ENCODE data around the gene SLC15A1.

DNA sequence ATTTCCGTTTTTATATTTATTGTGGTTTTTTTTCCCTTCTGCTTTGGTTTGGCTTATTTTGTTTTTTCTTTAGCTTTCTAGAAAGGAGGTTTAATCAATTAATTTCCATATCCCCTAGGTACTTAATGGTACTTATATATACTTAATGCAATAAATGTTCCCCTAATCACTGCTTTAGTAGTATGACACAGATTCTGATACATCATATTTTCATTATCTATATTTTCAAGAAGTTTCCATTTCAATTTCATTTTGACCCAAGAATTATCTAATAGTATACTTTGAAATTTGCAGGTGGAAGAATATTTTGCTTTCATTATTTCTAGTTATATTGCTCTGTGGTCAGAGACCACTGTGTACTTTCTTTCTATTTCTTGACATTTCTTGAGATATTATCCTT, 109.0 kb downstream of the SLC15A1 start:
- TF ChIP-seq HNF4G (IDR thresholded peaks at IDR 0.05), result no peak
- TF ChIP-seq, protein P1, sequence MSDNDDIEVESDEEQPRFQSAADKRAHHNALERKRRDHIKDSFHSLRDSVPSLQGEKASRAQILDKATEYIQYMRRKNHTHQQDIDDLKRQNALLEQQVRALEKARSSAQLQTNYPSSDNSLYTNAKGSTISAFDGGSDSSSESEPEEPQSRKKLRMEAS (IDR thresholded peaks at IDR 0.05), result no peak
- no peak for TF ChIP-seq JUND (IDR thresholded peaks at IDR 0.05)
- TF ChIP-seq, protein P2, sequence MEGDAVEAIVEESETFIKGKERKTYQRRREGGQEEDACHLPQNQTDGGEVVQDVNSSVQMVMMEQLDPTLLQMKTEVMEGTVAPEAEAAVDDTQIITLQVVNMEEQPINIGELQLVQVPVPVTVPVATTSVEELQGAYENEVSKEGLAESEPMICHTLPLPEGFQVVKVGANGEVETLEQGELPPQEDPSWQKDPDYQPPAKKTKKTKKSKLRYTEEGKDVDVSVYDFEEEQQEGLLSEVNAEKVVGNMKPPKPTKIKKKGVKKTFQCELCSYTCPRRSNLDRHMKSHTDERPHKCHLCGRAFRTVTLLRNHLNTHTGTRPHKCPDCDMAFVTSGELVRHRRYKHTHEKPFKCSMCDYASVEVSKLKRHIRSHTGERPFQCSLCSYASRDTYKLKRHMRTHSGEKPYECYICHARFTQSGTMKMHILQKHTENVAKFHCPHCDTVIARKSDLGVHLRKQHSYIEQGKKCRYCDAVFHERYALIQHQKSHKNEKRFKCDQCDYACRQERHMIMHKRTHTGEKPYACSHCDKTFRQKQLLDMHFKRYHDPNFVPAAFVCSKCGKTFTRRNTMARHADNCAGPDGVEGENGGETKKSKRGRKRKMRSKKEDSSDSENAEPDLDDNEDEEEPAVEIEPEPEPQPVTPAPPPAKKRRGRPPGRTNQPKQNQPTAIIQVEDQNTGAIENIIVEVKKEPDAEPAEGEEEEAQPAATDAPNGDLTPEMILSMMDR (IDR thresholded peaks at IDR 0.05; ENCODE audit: low read depth, low read length, missing input control), result no peak
- TF ChIP-seq, protein P3, sequence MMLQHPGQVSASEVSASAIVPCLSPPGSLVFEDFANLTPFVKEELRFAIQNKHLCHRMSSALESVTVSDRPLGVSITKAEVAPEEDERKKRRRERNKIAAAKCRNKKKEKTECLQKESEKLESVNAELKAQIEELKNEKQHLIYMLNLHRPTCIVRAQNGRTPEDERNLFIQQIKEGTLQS (IDR thresholded peaks at IDR 0.05), result no peak
- TF ChIP-seq SP1 (IDR thresholded peaks at IDR 0.05), result no peak

Measured in liver (tissue), 3 donors.